Renal cortex interstitium (tissue), 11 donors: ENCODE data around the gene RBP3. TPM values are rescaled to one million over a fixed set of nuclear protein-coding genes. Genes with fewer than 3 reads are reported as not detected.

ENCODE experiments used
- DNase-seq, 11 donors: peaks; one replicate each; pipeline ENCODE4 v3.0.0-alpha.2; 2013; ENCODE audit warnings: low read depth in 9 of 11, low spot score in 4 of 11; ENCODE audit errors: extremely low read depth in 1 of 11
- polyA plus RNA-seq, 3 donors: library from polyadenylated mRNA; unstranded; fragments of 120-200 nt; gene quantifications; one replicate each; pipeline ENCODE4 v1.2.1, GENCODE V29; 2013; ENCODE audit not compliant: insufficient read length in 3 of 3

The RBP3 gene
- polyA plus RNA-seq, 3 donors: 0.06 to 0.16 (median 0.07) TPM

- no peak for DNase-seq
Measured at GRCh38 chr10:47405857-47406547, 57.8 kb downstream of the RBP3 start.

GRCh38 chr10:47406548-47406869 lies 58.3 kb downstream of the RBP3 start:
- DNase-seq: no peak

- DNase-seq: no peak
Measured at GRCh38 chr10:47406870-47407691, 58.9 kb downstream of the RBP3 start.

Other genes starting within 250 kb of the RBP3 start
- gene GDF10, start 48.2 kb upstream of the RBP3 start, polyA plus RNA-seq: 1 to 10 TPM; 1.5 to 2.4 (median 1.6) TPM
- gene GDF2, start 25.9 kb upstream of the RBP3 start, polyA plus RNA-seq: not detected
- 1 to 10 TPM; 4.2 to 5.2 (median 4.9) TPM for gene ZNF488, start 35.9 kb downstream of the RBP3 start, polyA plus RNA-seq
- under 1 TPM in 2 of 3 donors, not detected in 1; 0.14 to 0.15 TPM for gene ANXA8, start 135.8 kb downstream of the RBP3 start, polyA plus RNA-seq
- gene FAM25G, start 143.3 kb downstream of the RBP3 start, polyA plus RNA-seq: not detected
- gene AGAP9, start 175.3 kb downstream of the RBP3 start, polyA plus RNA-seq: 10 to 100 TPM; 10.5 to 35.0 (median 23.9) TPM